Psoas muscle (tissue), 8 donors: ENCODE measurements around the gene EPHB1. TPM values are rescaled to one million over a fixed set of nuclear protein-coding genes. Genes with fewer than 3 reads are reported as not detected.

Experiments
- ATAC-seq, 4 donors: fragments of 200-7000 bp; cut with Tn5 transposase; one replicate each; pipeline ENCODE4 v1.9.1; 2020; ENCODE audit warnings: moderate library complexity in 3 of 4, mild to moderate bottlenecking in 2 of 4
- DNase-seq, 2 donors: peaks; one replicate each; pipeline ENCODE4 v3.0.0-alpha.2; 2020
- H3K27ac ChIP-seq: fragments of 200-600 bp; one replicate; pipeline ENCODE4 v1.8.0; 2022
- H3K27me3 ChIP-seq, 3 donors: fragments of 200-600 bp in 1 of 3; one replicate each; pipeline versions ENCODE4 v1.6.1 to v1.8.0; 2013 to 2022; ENCODE audit warnings: low read length in 2 of 3, mild to moderate bottlenecking in 2 of 3, moderate library complexity in 1 of 3; ENCODE audit not compliant: insufficient read depth in 3 of 3
- H3K36me3 ChIP-seq, 2 donors: fragments of 200-600 bp in 1 of 2; one replicate each; pipeline versions ENCODE4 v1.6.1 to v1.8.0; 2013 to 2022; ENCODE audit warnings: low read depth in 1 of 2, mild to moderate bottlenecking in 1 of 2, moderate library complexity in 1 of 2; ENCODE audit not compliant: insufficient read depth in 1 of 2
- H3K4me1 ChIP-seq: fragments of 200-600 bp; one replicate; pipeline ENCODE4 v1.8.0; 2022
- H3K4me3 ChIP-seq: fragments of 200-600 bp; one replicate; pipeline ENCODE4 v1.8.0; 2022; ENCODE audit warnings: mild to moderate bottlenecking
- H3K9me3 ChIP-seq: fragments of 200-600 bp; one replicate; pipeline ENCODE4 v1.8.0; 2022
- CTCF ChIP-seq: fragments of 200-600 bp; IDR thresholded peaks from one replicate; pipeline ENCODE4 v1.8.0; 2022; ENCODE audit warnings: antibody characterized with exemption
- WGBS, 3 donors: extraction: QIAGEN DNeasy Blood & Tissue Kit; methylation state at CpG; one replicate each; pipeline versions ENCODE4 v1.1.6 to v1.1.7; 2013; 5-methylcytosine and 5-hydroxymethylcytosine counted together
- intact Hi-C, 2 donors: fragments of 100-400 bp; cut with DNase I; formaldehyde crosslinking; loops; one replicate each; pipeline versions ENCODE4 v1.11.0 to v1.14.2; 2022
- polyA plus RNA-seq, 3 donors: library from polyadenylated mRNA; stranded (reverse); fragments of 200-250 nt; gene quantifications; one replicate each; pipeline ENCODE4 v1.2.3, GENCODE V29; 2013
- total RNA-seq, 4 donors: library from RNA; stranded (reverse); fragmentation: NEBNext Ultra II Directional in 2 of 4; extraction: Animal tissue kit (Norgen Biotek cat#: 25700) in 2 of 4; gene quantifications; one replicate each; pipeline versions ENCODE4 v1.2.1 to v1.2.4, GENCODE V29; 2021 to 2023
- donor health status: healthy with polysubstance abuse.
- donor health status: DM: no; HTN: no; CAD: no; lungs with moderate emphysema.
- donor health status: Bipolar disorder and iron deficiency.
- donor health status: healthy.
- donor health status: DM: yes; HTN: yes; CAD: no.
- donor health status: DM: no; HTN: no; CAD: no.
- donor health status: DM: no; HTN: no; CAD: no.
- donor health status: DM: yes; HTN: yes; CAD: no.

Gene EPHB1
- total and polyA plus RNA-seq, 7 donors: 0.85 to 6.3 (median 2.0) TPM

GRCh38 chr3:134795746-134796280, 753 bp downstream of the EPHB1 start:
- Histone ChIP-seq H3K4me3 (peak overlapping the region; percentile 86), H3K4me1 (peaks cover 21% of the 10 kb centered on the region), H3K27ac (peak overlapping the region; percentile 80), H3K27me3 (peaks cover 0 to 11% (median 0%) of the 10 kb centered on the region in 3 donors), H3K9me3 (no peaks in the 10 kb centered on the region), H3K36me3 (no peaks in the 10 kb centered on the region)
- intact Hi-C loops: loop anchor here (1.0 to 10.0 kb wide), 5 partner anchors 101 to 1099 kb away; no protein-coding TSS in a partner anchor
- ATAC-seq (peak; percentile 4 to 58 (median 36)), DNase-seq (peak in 1 of 2 donors; percentile 63)
- 0 to 1% (median 1%) methylated on average over 20 to 50 of the region's 50 CpGs for WGBS, 3 donors
- TF ChIP-seq CTCF: no peak

DNA sequence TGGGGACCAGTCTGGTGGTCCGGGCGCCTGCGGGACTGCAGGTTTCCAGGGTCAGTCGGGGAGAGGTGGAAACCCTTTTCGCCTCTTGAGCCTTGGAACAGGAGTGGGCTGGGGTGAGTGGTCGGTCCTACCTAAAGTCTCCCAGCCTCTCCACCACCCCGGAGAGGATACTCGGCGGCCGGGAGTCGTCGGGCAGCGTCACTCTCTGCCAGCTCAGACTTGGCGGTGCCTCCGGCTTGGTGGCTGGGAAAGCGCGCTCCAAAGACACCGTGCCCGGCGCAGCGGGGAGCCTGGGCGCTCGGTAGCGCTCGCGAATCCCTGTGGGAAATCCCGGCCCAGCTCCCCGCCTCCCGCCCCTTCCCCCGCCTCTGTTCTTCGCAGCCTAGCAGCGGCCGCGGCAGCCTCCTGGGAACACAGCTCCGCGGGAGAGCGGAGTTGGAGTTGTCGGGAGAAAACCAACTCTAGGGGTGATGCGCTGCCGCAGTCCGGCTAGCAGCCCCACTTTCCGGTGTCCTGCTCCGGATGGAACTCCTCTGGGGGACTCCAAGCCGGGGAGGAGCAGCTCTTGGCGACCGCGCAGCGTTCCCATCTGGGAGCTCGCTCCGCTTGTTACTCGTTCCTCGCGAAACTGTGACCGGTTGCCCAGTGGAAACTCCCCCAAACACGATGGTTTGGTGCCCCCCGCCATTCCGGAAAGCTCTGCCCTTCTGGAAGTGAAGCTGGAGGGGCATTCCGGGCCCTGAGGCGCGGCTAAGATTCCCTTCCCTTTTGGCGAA, 1.4 kb downstream of the EPHB1 start:
- H3K4me3 ChIP-seq: peak overlapping the region; percentile 86
- peaks cover 0 to 11% (median 0%) of the 10 kb centered on the region in 3 donors for H3K27me3 ChIP-seq
- H3K9me3 ChIP-seq: no peaks in the 10 kb centered on the region
- H3K4me1 ChIP-seq: peaks cover 21% of the 10 kb centered on the region
- intact Hi-C loops: loop anchor here (5.0 to 10.0 kb wide), 3 partner anchors 101 to 706 kb away; no protein-coding TSS in a partner anchor
- peak overlapping the region; percentile 16 for H3K27ac ChIP-seq
- ATAC-seq (peak in 3 of 4 donors; percentile 10 to 30 (median 10)), DNase-seq (peak in 1 of 2 donors; percentile 65)
- TF ChIP-seq CTCF: no peak
- no peaks in the 10 kb centered on the region for H3K36me3 ChIP-seq
- 2% methylated on average over 55 to 61 of the region's 61 CpGs for WGBS, 3 donors

- Histone ChIP-seq H3K27me3 (peaks cover 0 to 11% (median 0%) of the 10 kb centered on the region in 3 donors), H3K4me1 (peaks cover 21% of the 10 kb centered on the region)
- 35 to 48% (median 45%) methylated on average over 33 of the region's 33 CpGs for WGBS, 3 donors
Measured at GRCh38 chr3:134797057-134797740, 2.1 kb downstream of the EPHB1 start.

More at GRCh38 chr3:134797057-134797740, 2.1 kb downstream of the EPHB1 start:
- DNase-seq (no peak), ATAC-seq (no peak)
- no peak for TF ChIP-seq CTCF
- intact Hi-C loops: loop anchor here (5.0 to 10.0 kb wide), 3 partner anchors 100 to 705 kb away; no protein-coding TSS in a partner anchor
- Histone ChIP-seq H3K36me3 (no peaks in the 10 kb centered on the region), H3K27ac (no peak overlapping the region), H3K4me3 (peak overlapping the region; percentile 86), H3K9me3 (no peaks in the 10 kb centered on the region)
